B cell (primary cell): Measurements from ENCODE around the gene TLE6.

Source experiments
- EZH2 ChIP-seq: IDR thresholded peaks from 2 replicates; pipeline ENCODE4 v1.6.1; 2012; ENCODE audit warnings: borderline replicate concordance, low read depth, mild to moderate bottlenecking, moderate library complexity, low read length; ENCODE audit not compliant: insufficient read depth, poor library complexity, severe bottlenecking
- TF ChIP-seq, protein P1 (sequence below): fragments of 200-600 bp; IDR thresholded peaks from one replicate; pipeline ENCODE4 v1.8.0; 2022; ENCODE audit warnings: antibody characterized with exemption, mild to moderate bottlenecking

DNA sequence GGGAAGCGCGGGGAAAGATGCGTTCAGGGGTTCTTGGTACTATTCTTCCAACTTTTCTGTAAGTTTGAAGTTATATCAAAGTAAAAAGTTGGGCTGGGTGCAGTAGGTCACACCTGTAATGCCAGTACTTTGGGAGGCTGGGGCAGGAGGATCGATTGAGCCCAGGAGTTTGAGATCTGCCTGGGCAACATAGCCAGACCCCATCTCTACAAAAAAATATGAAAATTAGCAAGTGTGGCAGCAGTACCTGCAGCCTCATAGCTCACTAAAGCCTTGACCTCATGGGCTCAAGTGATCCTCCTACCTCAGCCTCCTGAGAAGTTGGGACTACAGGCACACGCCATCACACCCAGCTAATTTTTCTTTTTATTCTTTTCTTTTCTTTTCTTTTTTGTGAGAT is 20.2 kb upstream of the TLE6 start:
- TF ChIP-seq, protein P1, sequence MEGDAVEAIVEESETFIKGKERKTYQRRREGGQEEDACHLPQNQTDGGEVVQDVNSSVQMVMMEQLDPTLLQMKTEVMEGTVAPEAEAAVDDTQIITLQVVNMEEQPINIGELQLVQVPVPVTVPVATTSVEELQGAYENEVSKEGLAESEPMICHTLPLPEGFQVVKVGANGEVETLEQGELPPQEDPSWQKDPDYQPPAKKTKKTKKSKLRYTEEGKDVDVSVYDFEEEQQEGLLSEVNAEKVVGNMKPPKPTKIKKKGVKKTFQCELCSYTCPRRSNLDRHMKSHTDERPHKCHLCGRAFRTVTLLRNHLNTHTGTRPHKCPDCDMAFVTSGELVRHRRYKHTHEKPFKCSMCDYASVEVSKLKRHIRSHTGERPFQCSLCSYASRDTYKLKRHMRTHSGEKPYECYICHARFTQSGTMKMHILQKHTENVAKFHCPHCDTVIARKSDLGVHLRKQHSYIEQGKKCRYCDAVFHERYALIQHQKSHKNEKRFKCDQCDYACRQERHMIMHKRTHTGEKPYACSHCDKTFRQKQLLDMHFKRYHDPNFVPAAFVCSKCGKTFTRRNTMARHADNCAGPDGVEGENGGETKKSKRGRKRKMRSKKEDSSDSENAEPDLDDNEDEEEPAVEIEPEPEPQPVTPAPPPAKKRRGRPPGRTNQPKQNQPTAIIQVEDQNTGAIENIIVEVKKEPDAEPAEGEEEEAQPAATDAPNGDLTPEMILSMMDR: no peak
- no peak for TF ChIP-seq EZH2
